PC-3 (cell line): ENCODE results near the gene LZTFL1. TPM values are rescaled to one million over a fixed set of nuclear protein-coding genes. Genes with fewer than 3 reads are reported as not detected.
A peak's percentile ranks its signal among the peaks of the same experiment; 100 is the strongest.

Source experiments
- ATAC-seq: fragments of 200-7000 bp; cut with Tn5 transposase; 2 replicates; pipeline ENCODE4 v1.9.1; 2020; ENCODE audit warnings: mild to moderate bottlenecking, moderate library complexity
- BruUV-seq: library from RNA; stranded (reverse); fragments of 400-500 nt; replicated peaks from 2 replicates; lab custom pipeline; 2021; lab: Mats Ljungman, UMichigan
- CTCF ChIA-PET: fragments of 300-600 bp; sonication (Branson Sonifier 250); formaldehyde crosslinking; loops from one replicate; lab custom pipeline; 2022; ENCODE audit warnings: antibody characterized with exemption; lab: Charles Lee
- POLR2A ChIA-PET: fragments of 300-600 bp; sonication (Branson Sonifier 250); formaldehyde crosslinking; loops from one replicate; lab custom pipeline; 2022; ENCODE audit warnings: antibody characterized with exemption; ENCODE audit not compliant: unreplicated experiment; lab: Charles Lee
- DNase-seq: peaks from one replicate; pipeline ENCODE4 v3.0.0-alpha.2; 2015
- H2AFZ ChIP-seq: fragments of 300-600 bp; sonication (generic); 2 replicates; pipeline ENCODE4 v1.6.0; 2016; ENCODE audit warnings: antibody characterized with exemption, low read length
- H3F3A ChIP-seq: fragments of 300-600 bp; sonication (generic); one replicate; pipeline ENCODE4 v1.6.0; 2017; ENCODE audit warnings: antibody characterized with exemption, low read length, control low read depth, mild to moderate bottlenecking; ENCODE audit not compliant: unreplicated experiment
- H3K27ac ChIP-seq: fragments of 300-600 bp; sonication (generic); 2 replicates; pipeline ENCODE4 v1.5.1; 2016; ENCODE audit warnings: mild to moderate bottlenecking, low read length
- H3K27me3 ChIP-seq: fragments of 300-600 bp; sonication (generic); 2 replicates; pipeline ENCODE4 v1.6.1; 2016; ENCODE audit warnings: low read length, mixed read lengths
- H3K36me3 ChIP-seq: fragments of 300-600 bp; sonication (generic); 2 replicates; pipeline ENCODE4 v1.6.1; 2016; ENCODE audit warnings: low read depth, mixed run types, low read length, mixed read lengths
- H3K4me1 ChIP-seq: fragments of 300-600 bp; sonication (generic); 2 replicates; pipeline ENCODE4 v1.5.1; 2016; ENCODE audit warnings: low read length; ENCODE audit not compliant: insufficient read depth
- H3K4me2 ChIP-seq: fragments of 300-600 bp; sonication (generic); 2 replicates; pipeline ENCODE4 v1.6.0; 2016; ENCODE audit warnings: low read length
- H3K4me3 ChIP-seq: fragments of 300-600 bp; sonication (generic); 2 replicates; pipeline ENCODE4 v1.5.1; 2016; ENCODE audit warnings: mild to moderate bottlenecking, low read length, mixed read lengths
- H3K79me2 ChIP-seq: fragments of 300-600 bp; sonication (generic); 2 replicates; pipeline ENCODE4 v1.6.1; 2017; ENCODE audit warnings: low read length, mixed read lengths
- H3K9ac ChIP-seq: fragments of 300-600 bp; sonication (generic); 2 replicates; pipeline ENCODE4 v1.6.0; 2016; ENCODE audit warnings: mild to moderate bottlenecking, low read length
- H3K9me2 ChIP-seq: fragments of 300-600 bp; sonication (generic); replicated peaks from 2 replicates; pipeline ENCODE4 v1.6.1; 2016; ENCODE audit warnings: mixed run types, low read length, mixed read lengths
- H3K9me3 ChIP-seq: fragments of 300-600 bp; sonication (generic); 2 replicates; pipeline ENCODE4 v1.6.1; 2016; ENCODE audit warnings: low read length, mixed read lengths
- H4K20me1 ChIP-seq: fragments of 300-600 bp; sonication (generic); 2 replicates; pipeline ENCODE4 v1.6.1; 2016; ENCODE audit warnings: low read length, mixed read lengths
- EZH2 ChIP-seq: fragments of 300-600 bp; sonication (generic); IDR thresholded peaks from one replicate; pipeline ENCODE4 v1.6.1; 2017; ENCODE audit warnings: antibody characterized with exemption, mild to moderate bottlenecking, low read length; ENCODE audit not compliant: unreplicated experiment
- EZH2phosphoT487 ChIP-seq: fragments of 300-600 bp; sonication (generic); IDR thresholded peaks from 2 replicates; pipeline ENCODE4 v1.6.1; 2018; ENCODE audit warnings: mild to moderate bottlenecking, antibody characterized with exemption, low read length, borderline replicate concordance
- intact Hi-C: fragments of 100-400 bp; cut with micrococcal nuclease; formaldehyde crosslinking; loops from 2 replicates; pipeline ENCODE4 v1.9.0; 2023
- total RNA-seq: library from RNA; depleted of rRNA; stranded (reverse); fragments of >200 nt; gene quantifications from 2 replicates; pipeline ENCODE4 v1.2.3, GENCODE V29; 2014
- TF ChIP-seq, protein P1 (sequence below): fragments of 300-600 bp; sonication (generic); conservative IDR thresholded peaks from 2 replicates; pipeline ENCODE4 v1.5.1; 2017; ENCODE audit warnings: antibody characterized with exemption, low read depth, mild to moderate bottlenecking, low read length

LZTFL1 gene
- total RNA-seq, 1 experiment from 2014 or later: 14.2 TPM

DNA sequence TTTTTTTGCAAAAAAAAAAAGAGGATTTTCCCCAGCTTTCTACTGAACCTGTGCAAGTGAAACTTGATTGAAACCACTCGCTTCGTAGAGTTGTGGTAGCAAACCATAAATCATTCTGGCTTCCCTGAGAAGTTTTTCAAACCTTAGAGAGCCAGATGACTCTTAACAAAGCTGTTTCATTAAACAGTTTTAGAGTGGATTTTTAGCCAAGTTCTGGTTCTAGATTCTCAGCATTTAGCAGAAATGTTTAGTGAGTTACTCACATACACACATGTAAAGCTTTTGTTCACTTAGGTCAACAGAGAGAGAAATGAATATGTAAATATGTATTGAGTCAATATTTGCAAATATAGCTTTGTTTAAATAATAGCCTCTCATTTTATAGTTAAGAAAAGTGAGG lies 26.3 kb upstream of the LZTFL1 start:
- no peaks in the 10 kb centered on the region for H3K9me3 ChIP-seq
- intact Hi-C loops: loop anchor here (1.0 kb wide), 1 partner anchor 25 kb away; no protein-coding TSS in a partner anchor
- BruUV-seq: no TSS peak
- peak overlapping the region; percentile 21; the same call in 1 of the 2 replicates for H3K27ac ChIP-seq
- no peaks in the 10 kb centered on the region for H3K79me2 ChIP-seq
- H2AFZ ChIP-seq: no peak overlapping the region
- H3K36me3 ChIP-seq: no peaks in the 10 kb centered on the region
- ATAC-seq (peak; percentile 96), DNase-seq (peak; percentile 89)
- H3K27me3 ChIP-seq: no peaks in the 10 kb centered on the region
- TF ChIP-seq EZH2phosphoT487 (no peak), EZH2 (no peak)
- TF ChIP-seq, protein P1, sequence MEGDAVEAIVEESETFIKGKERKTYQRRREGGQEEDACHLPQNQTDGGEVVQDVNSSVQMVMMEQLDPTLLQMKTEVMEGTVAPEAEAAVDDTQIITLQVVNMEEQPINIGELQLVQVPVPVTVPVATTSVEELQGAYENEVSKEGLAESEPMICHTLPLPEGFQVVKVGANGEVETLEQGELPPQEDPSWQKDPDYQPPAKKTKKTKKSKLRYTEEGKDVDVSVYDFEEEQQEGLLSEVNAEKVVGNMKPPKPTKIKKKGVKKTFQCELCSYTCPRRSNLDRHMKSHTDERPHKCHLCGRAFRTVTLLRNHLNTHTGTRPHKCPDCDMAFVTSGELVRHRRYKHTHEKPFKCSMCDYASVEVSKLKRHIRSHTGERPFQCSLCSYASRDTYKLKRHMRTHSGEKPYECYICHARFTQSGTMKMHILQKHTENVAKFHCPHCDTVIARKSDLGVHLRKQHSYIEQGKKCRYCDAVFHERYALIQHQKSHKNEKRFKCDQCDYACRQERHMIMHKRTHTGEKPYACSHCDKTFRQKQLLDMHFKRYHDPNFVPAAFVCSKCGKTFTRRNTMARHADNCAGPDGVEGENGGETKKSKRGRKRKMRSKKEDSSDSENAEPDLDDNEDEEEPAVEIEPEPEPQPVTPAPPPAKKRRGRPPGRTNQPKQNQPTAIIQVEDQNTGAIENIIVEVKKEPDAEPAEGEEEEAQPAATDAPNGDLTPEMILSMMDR: no peak
- CTCF ChIA-PET: interaction anchor here (0.5 to 1.1 kb wide), 4 partner anchors 25 to 877 kb away, joined by 3 to 7 read pairs (median 5); no protein-coding TSS in a partner anchor
- peaks cover 10% of the 10 kb centered on the region for H3K4me1 ChIP-seq
- peak overlapping the region; percentile 43; the same call in 1 of the 2 replicates for H3K4me2 ChIP-seq
- POLR2A ChIA-PET: interaction anchor here (0.6 to 0.8 kb wide), 4 partner anchors 13 to 318 kb away, joined by 4 to 14 read pairs (median 4); no protein-coding TSS in a partner anchor
- H3K9ac ChIP-seq: no peak overlapping the region
- H3K9me2 ChIP-seq: no peaks in the 10 kb centered on the region
- H3K4me3 ChIP-seq: no peak overlapping the region
- H3F3A ChIP-seq: no peaks in the 10 kb centered on the region
- H4K20me1 ChIP-seq: no peaks in the 10 kb centered on the region

DNA sequence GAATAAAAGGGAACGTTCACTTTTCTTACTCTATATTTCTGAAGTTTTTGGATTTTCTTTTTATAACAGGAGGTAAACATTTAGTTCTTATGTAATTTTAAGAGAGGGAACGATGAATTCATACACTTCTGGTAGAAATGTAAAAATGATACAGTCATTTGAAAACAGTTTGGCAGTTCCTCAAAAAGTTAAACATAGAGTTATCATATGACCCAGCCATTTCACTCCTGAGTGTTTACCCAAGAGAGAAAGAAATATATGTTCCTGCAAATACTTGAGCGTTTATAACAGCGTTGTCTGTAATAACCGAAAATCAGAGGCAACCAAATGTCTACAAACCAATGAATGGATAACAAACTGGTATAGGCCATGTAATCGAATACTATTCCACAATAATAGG lies 23.6 kb upstream of the LZTFL1 start:
- no peaks in the 10 kb centered on the region for H3K9me2 ChIP-seq
- H3K9ac ChIP-seq: no peak overlapping the region
- DNase-seq (no peak), ATAC-seq (no peak)
- no peak overlapping the region for H3K27ac ChIP-seq
- TF ChIP-seq EZH2 (no peak), EZH2phosphoT487 (no peak)
- TF ChIP-seq, protein P1: no peak
- H4K20me1 ChIP-seq: no peaks in the 10 kb centered on the region
- intact Hi-C loops: no loop called here
- H3K36me3 ChIP-seq: no peaks in the 10 kb centered on the region
- H2AFZ ChIP-seq: no peak overlapping the region
- CTCF ChIA-PET: no interaction called here
- H3K4me3 ChIP-seq: no peak overlapping the region
- no TSS peak for BruUV-seq
- H3K4me1 ChIP-seq: peaks cover 10% of the 10 kb centered on the region
- POLR2A ChIA-PET: no interaction called here
- H3F3A ChIP-seq: no peaks in the 10 kb centered on the region
- H3K4me2 ChIP-seq: no peak overlapping the region
- H3K27me3 ChIP-seq: no peaks in the 10 kb centered on the region
- H3K9me3 ChIP-seq: no peaks in the 10 kb centered on the region
- no peaks in the 10 kb centered on the region for H3K79me2 ChIP-seq

- Histone ChIP-seq H2AFZ (no peak overlapping the region), H3K79me2 (no peaks in the 10 kb centered on the region), H3K4me3 (no peak overlapping the region), H3F3A (no peaks in the 10 kb centered on the region), H3K27me3 (no peaks in the 10 kb centered on the region), H4K20me1 (no peaks in the 10 kb centered on the region), H3K4me1 (peaks cover 10% of the 10 kb centered on the region), H3K4me2 (no peak overlapping the region), H3K9me3 (no peaks in the 10 kb centered on the region), H3K9ac (no peak overlapping the region), H3K27ac (no peak overlapping the region), H3K36me3 (no peaks in the 10 kb centered on the region), H3K9me2 (no peaks in the 10 kb centered on the region)
- no peak for ATAC-seq
- intact Hi-C loops: no loop called here
- CTCF ChIA-PET: no interaction called here
- POLR2A ChIA-PET: no interaction called here
- no peak for DNase-seq
- TF ChIP-seq, protein P1: no peak
- TF ChIP-seq EZH2phosphoT487 (no peak), EZH2 (no peak)
- BruUV-seq: no TSS peak
Measured at GRCh38 chr3:45864760-45865519, 23.0 kb upstream of the LZTFL1 start.
